ENCODE results near the gene ARHGAP26.

ARHGAP26 gene

DNA sequence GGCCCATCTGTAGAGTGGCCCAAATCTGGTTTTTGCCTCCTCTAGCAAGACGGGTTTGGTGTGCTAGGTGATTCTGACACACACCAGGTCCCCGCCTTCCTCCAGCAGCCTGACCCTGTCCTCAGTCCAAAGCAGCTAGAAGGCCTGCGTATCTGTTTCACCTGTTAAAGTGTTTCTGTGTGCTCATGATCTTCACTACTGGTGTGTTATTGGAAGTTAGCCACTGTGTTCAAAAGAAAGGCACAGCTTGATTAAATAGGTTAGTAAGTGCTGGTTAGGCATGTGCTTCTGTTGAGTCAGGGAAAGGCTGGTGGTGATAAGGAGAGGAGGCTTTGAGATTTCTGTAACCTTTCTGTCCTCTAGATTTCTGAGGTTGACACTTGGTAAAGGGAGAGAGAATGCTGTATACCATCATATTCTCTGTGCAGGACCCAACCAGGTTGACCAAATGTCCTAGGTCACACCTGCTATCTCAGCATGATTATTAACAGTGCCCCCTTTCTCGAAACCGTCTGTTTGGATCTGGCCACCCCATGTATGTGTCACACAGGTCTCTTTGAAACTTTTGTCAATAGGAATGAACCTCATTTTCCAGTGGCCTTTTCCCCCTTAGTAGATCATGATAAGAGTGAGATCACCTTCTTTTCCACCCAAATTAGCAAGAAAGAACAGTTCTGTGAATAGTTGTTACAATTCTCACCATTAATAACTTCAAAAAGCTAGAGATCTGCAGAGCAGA lies 58.8 kb downstream of the ARHGAP26 start:
- no peak for DNase-seq (ENCODE audit: low read depth in 1 of 2, low spot score in 1 of 2)

GRCh38 chr5:142829801-142830220 lies 59.6 kb downstream of the ARHGAP26 start:
- DNase-seq (ENCODE audit: low read depth in 1 of 2, low spot score in 1 of 2), result no peak

- DNase-seq (ENCODE audit: low read depth in 1 of 2, low spot score in 1 of 2), result no peak
Observed at GRCh38 chr5:142830241-142831008, 60.2 kb downstream of the ARHGAP26 start.

GRCh38 chr5:142831009-142831383 lies 60.8 kb downstream of the ARHGAP26 start:
- DNase-seq (ENCODE audit: low read depth in 1 of 2, low spot score in 1 of 2), result no peak

DNA sequence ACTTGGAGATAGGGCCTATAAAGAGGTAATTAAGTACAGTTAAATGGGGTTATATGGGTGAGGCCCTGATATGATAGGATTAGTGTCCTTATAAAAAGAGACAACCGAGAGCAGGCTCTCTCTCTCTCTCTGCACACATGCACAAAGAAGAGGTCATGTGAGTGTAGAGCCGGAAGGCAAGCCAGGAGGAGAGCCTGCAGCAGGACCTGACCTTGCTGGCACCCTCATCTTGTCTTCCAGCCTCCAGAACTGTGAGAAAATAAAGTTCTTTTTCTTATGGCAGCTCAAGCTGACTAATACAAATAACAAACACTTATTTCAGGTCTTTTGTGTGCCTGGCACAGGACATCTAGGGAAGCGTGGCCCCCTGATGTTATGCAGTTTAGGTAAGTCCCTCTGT lies 62.1 kb downstream of the ARHGAP26 start:
- DNase-seq (ENCODE audit: low read depth in 1 of 2, low spot score in 1 of 2), result no peak

DNA sequence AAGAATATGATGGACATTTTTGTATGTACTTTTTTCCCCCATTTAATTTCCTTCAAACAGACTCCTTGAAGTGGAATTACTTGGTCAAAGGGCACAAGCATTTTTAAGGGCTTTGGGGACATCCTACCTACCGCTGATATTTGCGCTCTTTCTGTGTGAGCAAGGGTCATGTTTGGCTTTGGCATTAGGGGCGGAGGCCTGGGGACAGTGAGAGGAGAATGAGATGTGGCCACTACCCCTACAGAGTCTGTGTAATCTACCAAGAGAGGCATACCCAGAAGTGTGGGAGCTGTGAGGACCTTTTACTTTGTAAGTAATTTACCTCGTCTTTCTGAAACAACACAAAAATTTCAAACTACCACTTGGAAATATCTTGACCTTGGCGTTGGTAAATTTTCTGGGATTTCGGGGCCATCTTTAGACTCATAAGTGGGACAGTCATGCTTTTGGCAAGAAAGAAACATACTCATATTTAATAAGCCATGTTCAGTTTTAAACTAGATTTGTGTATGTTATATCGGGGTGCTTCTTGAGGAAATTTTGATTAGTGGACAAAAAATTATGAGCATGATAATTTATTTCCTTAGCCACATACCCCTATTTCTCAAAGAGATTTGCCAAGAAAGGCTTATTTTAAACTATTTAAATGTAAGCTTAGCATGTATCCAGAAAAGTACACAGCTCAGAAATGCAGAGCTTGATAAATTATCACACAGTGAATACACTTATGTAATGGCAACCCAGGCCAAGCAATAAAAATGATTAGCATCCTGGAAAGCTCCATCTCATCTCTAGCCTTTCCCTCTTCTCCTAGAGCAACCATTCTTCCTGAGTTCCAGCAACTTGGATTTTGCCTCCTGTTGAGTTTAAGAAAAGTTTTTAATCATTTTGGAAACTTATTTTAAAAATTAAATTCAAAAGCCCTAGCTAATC lies 63.6 kb downstream of the ARHGAP26 start:
- DNase-seq (ENCODE audit: low read depth in 1 of 2, low spot score in 1 of 2), result no peak

DNA sequence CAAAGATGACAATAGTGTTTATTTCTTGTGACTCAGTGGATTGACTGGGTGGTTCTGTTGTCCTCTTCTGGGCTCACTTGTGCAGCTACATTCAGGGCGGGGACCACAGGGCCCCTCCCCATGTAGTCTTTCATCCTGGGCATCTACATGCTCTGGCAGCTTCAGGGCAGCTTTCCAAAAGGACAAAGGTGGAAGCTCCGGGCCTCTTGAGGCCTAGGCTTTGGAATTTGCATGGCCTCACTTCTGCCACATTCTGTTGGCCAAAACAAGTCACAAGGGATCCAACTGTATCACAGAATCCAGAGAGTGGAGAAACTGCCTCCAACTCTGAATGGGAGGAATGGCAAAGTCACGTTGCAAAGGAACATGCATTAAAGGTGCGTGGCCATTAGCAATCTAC lies 64.3 kb downstream of the ARHGAP26 start:
- no peak for DNase-seq (ENCODE audit: low read depth in 1 of 2, low spot score in 1 of 2)

DNA sequence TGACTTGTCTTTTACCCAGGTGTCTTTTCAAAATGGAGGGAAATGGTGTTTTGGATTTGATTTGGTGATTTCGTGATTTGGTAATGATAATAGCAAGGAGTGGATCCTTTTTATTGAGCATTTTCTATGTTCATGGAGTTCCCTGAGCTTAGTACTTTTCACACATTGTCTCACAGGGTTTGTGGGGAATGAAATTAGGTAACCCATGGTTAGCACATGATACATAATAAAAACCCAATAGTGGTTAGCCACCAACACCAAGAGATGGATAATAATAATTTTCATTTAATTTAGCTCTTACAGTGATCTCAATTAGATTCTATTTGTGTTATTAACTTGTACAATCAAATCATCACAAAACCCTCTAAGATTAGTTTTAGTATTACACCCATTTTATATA lies 65.4 kb downstream of the ARHGAP26 start:
- DNase-seq (ENCODE audit: low read depth in 1 of 2, low spot score in 1 of 2), result no peak

GRCh38 chr5:142836048-142836447 lies 65.9 kb downstream of the ARHGAP26 start:
- no peak for DNase-seq (ENCODE audit: low read depth in 1 of 2, low spot score in 1 of 2)

DNA sequence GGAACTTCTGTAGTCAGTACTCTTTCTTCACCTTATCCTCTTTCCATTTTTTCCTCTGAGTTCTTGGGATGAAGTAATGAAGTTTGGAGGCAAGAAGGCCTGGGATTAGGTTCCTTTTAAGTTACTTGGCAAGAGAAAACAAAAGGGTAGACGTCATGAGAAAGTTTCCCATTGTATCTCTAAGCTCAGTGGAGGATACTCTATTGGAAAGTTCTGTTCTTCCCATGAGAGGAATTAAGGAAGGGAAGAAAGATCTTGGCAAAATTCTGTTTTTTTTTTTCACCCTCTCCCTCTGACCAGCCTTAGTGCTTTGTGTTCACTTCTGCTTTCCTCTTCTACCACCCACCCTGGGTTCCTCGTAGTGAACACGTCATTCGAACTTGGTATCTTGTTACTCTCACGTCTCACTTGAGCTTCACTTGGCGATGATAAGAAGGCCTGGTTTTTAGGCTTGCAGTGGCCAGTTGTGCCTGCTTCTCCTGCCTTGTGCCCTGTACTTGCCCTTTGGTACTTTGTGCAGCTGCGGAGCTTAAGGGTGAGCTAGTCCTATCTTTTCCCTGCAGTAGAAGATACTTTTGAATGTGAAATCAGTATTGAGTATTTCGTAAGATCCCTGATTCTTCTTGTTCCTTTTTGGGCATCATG lies 67.0 kb downstream of the ARHGAP26 start:
- DNase-seq (ENCODE audit: low read depth in 1 of 2, low spot score in 1 of 2), result no peak

DNA sequence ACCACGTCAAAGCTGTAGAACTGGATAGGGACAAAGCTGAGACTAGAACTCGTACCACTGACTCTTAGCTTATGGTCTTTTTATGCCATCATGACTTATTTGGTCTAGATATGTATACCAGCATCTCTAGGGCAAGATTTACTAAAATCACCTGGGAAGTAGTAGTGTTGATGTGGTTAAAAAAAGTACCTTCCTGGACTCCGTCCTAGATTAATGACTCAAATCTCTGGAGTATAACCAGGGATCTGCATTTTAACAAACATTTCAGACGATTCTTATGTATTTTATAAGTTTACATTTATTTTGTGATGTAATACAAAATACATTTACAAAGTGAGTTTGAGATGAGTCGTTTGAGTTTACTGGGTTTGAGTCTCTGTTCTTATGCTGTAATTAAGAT lies 68.7 kb downstream of the ARHGAP26 start:
- DNase-seq (ENCODE audit: low read depth in 1 of 2, low spot score in 1 of 2), result no peak

GRCh38 chr5:142839711-142840346 lies 69.7 kb downstream of the ARHGAP26 start:
- no peak for DNase-seq (ENCODE audit: low read depth in 1 of 2, low spot score in 1 of 2)

GRCh38 chr5:142840575-142840974 lies 70.4 kb downstream of the ARHGAP26 start:
- DNase-seq (ENCODE audit: low read depth in 1 of 2, low spot score in 1 of 2), result no peak

DNA sequence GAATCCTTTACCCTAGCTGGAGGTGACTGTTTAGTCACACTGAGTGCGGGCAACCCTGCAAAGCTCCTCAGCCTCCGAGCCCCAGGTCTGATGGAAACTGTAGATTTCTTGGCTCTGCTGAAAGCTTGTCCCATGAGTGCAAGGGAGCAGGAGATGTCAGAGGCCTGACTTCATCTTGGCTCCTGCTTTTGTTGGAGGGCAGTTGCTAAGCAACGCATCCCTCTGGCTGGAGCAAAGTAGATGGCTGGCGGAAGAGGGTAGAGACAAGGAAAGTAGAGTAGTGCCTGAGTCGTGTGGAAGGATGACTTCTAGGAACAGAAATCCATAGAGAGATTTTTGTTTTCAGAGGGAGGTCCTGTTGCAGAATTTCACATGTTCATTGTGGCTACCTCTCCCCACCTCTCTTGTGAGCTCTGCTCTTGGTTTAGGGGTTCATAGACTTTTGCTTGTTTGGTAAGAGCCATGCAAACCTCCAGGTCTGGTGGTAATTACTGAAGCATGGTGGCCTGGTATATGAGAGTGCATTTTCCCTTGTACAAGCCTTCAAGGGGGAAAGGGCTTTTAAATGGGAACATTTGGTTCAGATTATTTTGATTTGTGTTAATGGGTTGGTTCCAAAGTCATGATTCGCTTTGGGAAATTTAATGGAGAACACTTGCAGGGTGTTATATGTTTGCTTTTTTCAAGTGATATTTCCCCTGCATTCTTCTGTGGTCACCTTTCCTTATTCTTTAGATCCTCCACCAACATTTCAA lies 71.5 kb downstream of the ARHGAP26 start:
- DNase-seq (ENCODE audit: low read depth in 1 of 2, low spot score in 1 of 2), result no peak

DNA sequence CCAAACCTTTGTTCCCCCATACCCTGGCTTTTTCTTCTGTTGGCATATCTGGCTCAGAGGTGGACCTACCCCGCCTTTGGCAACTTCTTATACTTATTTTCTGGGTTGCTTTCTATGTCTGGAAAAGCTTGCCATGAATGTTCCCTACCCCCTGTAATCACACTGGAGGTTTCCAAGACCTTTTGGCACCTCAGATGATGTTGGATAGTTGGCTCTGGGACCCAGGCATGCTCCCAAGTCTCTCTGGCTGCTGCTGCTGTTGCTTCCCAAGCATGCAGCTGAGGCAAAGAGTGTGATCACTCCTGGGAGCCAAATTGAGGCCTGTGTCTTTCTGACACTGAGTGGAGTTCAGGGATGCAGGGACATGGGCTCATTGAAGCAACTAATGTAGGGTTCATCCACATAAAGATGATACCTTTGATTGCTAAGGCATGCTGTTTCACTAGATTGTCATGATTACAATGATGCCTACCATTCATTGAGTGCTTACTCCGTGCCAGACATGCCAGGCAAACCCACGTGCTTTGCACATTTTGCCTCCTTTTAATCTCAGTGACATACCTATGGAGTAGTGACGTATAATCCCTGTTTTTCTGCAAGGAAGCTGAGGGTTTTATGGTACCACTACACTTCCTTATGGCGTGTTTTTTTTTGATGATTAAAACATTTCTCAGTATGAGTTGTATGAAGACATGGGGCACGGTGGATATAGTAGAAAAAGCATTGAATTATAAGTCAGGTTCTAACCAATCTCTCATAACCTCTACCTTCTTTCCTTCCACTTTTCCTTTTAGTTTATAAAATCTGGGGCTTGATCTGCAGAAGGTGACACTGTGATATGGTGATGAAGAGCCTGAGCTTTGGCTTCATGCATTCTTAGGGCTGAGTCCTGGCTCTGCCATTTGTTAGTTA lies 73.1 kb downstream of the ARHGAP26 start:
- DNase-seq (ENCODE audit: low read depth in 1 of 2, low spot score in 1 of 2), result no peak

DNA sequence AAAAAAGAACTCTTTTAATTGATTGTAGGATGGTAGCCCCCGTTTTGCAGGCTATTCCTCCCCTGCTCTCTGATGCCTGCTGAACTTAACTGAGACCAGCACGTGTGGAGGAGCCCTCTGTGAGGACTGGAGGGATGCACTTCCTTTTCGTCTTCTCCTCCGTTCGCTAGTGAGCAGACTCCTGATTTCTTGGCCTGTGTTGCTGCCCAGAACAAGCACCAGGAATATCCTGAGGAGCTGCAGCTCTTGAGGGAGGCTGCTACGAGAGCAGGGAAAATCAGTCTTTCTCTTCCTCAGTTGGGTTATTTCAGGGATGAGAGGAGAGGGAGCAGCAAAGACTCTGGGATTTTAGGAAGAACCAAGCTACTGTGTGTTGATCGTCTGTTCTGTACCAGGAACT lies 74.7 kb downstream of the ARHGAP26 start:
- DNase-seq (ENCODE audit: low read depth in 1 of 2, low spot score in 1 of 2), result no peak

DNA sequence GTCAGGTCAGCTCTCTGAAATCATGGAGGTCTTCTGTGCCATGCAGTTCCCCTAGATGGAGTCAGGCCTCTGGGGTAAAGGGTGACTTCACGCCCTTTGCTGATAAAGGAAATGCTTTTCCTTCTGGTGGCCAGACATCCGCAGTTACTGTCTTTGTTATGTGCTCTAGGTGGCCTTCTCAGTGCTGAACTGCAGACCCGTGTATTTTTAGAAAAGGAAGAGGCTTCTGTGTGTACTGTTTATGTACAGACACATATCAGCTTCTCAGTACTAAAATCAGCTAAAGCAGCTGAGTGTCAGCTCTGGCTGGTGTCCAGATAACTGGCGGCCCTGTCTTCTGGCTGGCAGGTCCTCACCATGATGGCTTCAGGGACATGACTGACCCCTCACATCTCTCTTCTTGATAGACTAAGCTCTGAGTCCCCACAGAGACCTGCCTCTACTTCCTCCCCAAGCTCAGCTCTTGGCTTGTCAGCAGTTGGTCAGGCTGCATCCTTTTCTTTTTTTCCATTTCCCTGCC lies 75.3 kb downstream of the ARHGAP26 start:
- no peak for DNase-seq (ENCODE audit: low read depth in 1 of 2, low spot score in 1 of 2)

DNA sequence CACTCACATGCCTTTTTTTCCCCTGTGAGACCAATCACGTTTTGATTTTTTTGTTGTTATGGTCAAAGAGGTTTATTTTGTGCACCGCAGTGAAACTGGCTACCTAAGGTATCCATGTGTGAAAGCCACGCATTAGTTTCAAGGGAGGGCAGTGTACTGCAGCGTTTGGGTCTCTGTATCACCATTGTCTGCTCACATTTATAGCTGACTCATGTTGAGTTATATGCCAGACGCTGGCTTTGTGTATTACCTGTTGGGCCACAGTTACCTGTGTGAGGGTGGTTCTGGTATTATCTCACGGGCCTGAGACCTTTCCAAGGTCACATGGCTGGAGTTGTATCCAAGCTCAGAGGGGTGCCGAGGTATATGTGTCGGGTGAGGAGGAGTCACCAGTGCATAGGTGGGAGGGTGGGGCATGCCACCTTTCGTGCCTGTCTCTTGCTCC lies 75.8 kb downstream of the ARHGAP26 start:
- DNase-seq (ENCODE audit: low read depth in 1 of 2, low spot score in 1 of 2), result no peak

- no peak for DNase-seq (ENCODE audit: low read depth in 1 of 2, low spot score in 1 of 2)
Observed at GRCh38 chr5:142846406-142846805, 76.2 kb downstream of the ARHGAP26 start.
